A549 (cell line): ENCODE results near the gene PPP3CA. TPM values are rescaled to one million over a fixed set of nuclear protein-coding genes. Genes with fewer than 3 reads are reported as not detected.
A peak's percentile ranks its signal among the peaks of the same experiment; 100 is the strongest.

Source experiments
- ATAC-seq, 2 experiments: fragments of 200-7000 bp in 1 of 2; fragments of >200 bp in 1 of 2; cut with Nextera tagmentation in 1 of 2; cut with Tn5 transposase in 1 of 2; 3 replicates each; pipeline versions ENCODE4 v1.8.0 to v1.9.1; 2018 to 2020; ENCODE audit warnings: mild to moderate bottlenecking in 1 of 2, moderate library complexity in 1 of 2
- CTCF ChIA-PET: fragments of 300-600 bp; sonication (Branson Sonifier 250); formaldehyde crosslinking; extraction: SDS; loops from one replicate; lab custom pipeline; 2021; ENCODE audit warnings: antibody characterized with exemption, inconsistent platforms; lab: Yijun Ruan, JAX
- POLR2A ChIA-PET: fragments of 350-600 bp; formaldehyde crosslinking; extraction: SDS; loops from one replicate; lab custom pipeline; 2021; ENCODE audit warnings: antibody characterized with exemption, inconsistent platforms; lab: Yijun Ruan, JAX
- DNase-seq, 2 experiments: peaks; one replicate each; pipeline versions ENCODE4 v3.0.0 to v3.0.0-alpha.2; 2011 to 2016; ENCODE audit warnings: low read depth in 1 of 2, low spot score in 1 of 2
- FAIRE-seq: peaks from 2 replicates; lab custom pipeline; 2011; peaks lifted over from hg19 to GRCh38; lab: Jason Lieb, UNC
- H3K27ac ChIP-seq, 2 experiments: fragments of >200 bp; sonication (Bioruptor Twin); formaldehyde crosslinking; 3 replicates each; pipeline ENCODE4 v1.5.1; 2016 to 2017
- H3K4me1 ChIP-seq: fragments of >200 bp; sonication (Bioruptor Twin); formaldehyde crosslinking; 3 replicates; pipeline ENCODE4 v1.6.1; 2016
- H3K4me2 ChIP-seq: fragments of >200 bp; sonication (Bioruptor Twin); formaldehyde crosslinking; 3 replicates; pipeline ENCODE4 v1.6.1; 2016
- H3K4me3 ChIP-seq: fragments of >200 bp; sonication (Bioruptor Twin); formaldehyde crosslinking; 3 replicates; pipeline ENCODE4 v1.5.1; 2016
- H3K9me3 ChIP-seq: fragments of >200 bp; sonication (Bioruptor Twin); formaldehyde crosslinking; 3 replicates; pipeline ENCODE4 v1.6.1; 2016
- BHLHE40 ChIP-seq: IDR thresholded peaks from 2 replicates; pipeline ENCODE4 v1.6.1; 2012; ENCODE audit warnings: low read depth, low read length, inconsistent platforms
- CBX8 ChIP-seq: fragments of 200-600 bp; sonication (generic); IDR thresholded peaks from 2 replicates; pipeline ENCODE4 v1.6.1; 2016
- CHD4 ChIP-seq: fragments of 200-600 bp; sonication (generic); IDR thresholded peaks from 2 replicates; pipeline ENCODE4 v1.6.1; 2016; ENCODE audit warnings: antibody characterized with exemption, mild to moderate bottlenecking, borderline replicate concordance
- GATA3 ChIP-seq: IDR thresholded peaks from 2 replicates; pipeline ENCODE4 v1.6.1; 2012; ENCODE audit warnings: borderline replicate concordance
- KDM5A ChIP-seq: fragments of 200-600 bp; sonication (generic); IDR thresholded peaks from 2 replicates; pipeline ENCODE4 v1.6.1; 2016; ENCODE audit warnings: antibody characterized with exemption, mild to moderate bottlenecking
- MAZ ChIP-seq: fragments of 150-350 bp; IDR thresholded peaks from 2 replicates; pipeline ENCODE4 v1.6.1; 2014; ENCODE audit warnings: antibody characterized with exemption, low read depth, low read length, borderline replicate concordance
- MYC ChIP-seq: IDR thresholded peaks from 2 replicates; pipeline ENCODE4 v1.6.1; 2012; ENCODE audit warnings: mild to moderate bottlenecking, inconsistent platforms, low read length, improper control_type of control experiment, borderline replicate concordance
- NR3C1 ChIP-seq: fragments of >200 bp; sonication (Bioruptor Twin); formaldehyde crosslinking; IDR thresholded peaks from 3 replicates; pipeline ENCODE4 v1.6.1; 2017
- POLR2A ChIP-seq: IDR thresholded peaks from 2 replicates; pipeline ENCODE4 v1.6.1; 2012; ENCODE audit warnings: mild to moderate bottlenecking, low read length
- RAD21 ChIP-seq, 2 experiments: fragments of >200 bp in 1 of 2; sonication (Bioruptor Twin) in 1 of 2; formaldehyde crosslinking in 1 of 2; IDR thresholded peaks in 1 of 2; conservative IDR thresholded peaks in 1 of 2; 2 replicates in 1 of 2; 3 replicates in 1 of 2; pipeline ENCODE4 v1.6.1; 2012 to 2018; ENCODE audit warnings: inconsistent platforms in 1 of 2
- TFCP2L1 ChIP-seq: fragments of 250-450 bp; sonication (Bioruptor Pico); IDR thresholded peaks from 2 replicates; pipeline ENCODE4 v1.5.0; 2021; ENCODE audit warnings: mild to moderate bottlenecking
- ZNF302 ChIP-seq: fragments of 250-450 bp; sonication (Bioruptor Pico); IDR thresholded peaks from 2 replicates; pipeline ENCODE4 v1.9.0; 2021; ENCODE audit warnings: inconsistent platforms, mild to moderate bottlenecking, moderate library complexity
- WGBS: methylation state at CpG from one replicate; pipeline ENCODE4 v1.1.6; 2017; ENCODE audit errors: missing lambda C conversion rate; 5-methylcytosine and 5-hydroxymethylcytosine counted together
- polyA plus RNA-seq, 4 experiments: library from polyadenylated mRNA; depleted of rRNA in 3 of 4; stranded (reverse); fragments of >200 nt; fragmentation: RNase III in 1 of 4; extraction: RNeasy Plus Mini Kit Qiagen cat#74134 plus additional on column Dnase treatment in 1 of 4; gene quantifications; 2 replicates in 3 of 4; 3 replicates in 1 of 4; pipeline ENCODE4 v1.2.3, GENCODE V29; 2011 to 2017
- TF ChIP-seq, protein P1 (sequence below): fragments of >200 bp; sonication (Bioruptor Twin); formaldehyde crosslinking; IDR thresholded peaks from 3 replicates; pipeline ENCODE4 v1.5.1; 2016
- TF ChIP-seq, protein P2 (sequence below): fragments of >200 bp; sonication (Bioruptor Twin); formaldehyde crosslinking; IDR thresholded peaks from 2 replicates; pipeline ENCODE4 v1.6.1; 2016
- TF ChIP-seq, protein P3 (sequence below): fragments of 250-450 bp; sonication (Bioruptor Pico); IDR thresholded peaks from 2 replicates; pipeline ENCODE4 v1.5.0; 2020; ENCODE audit warnings: low read depth, mild to moderate bottlenecking, moderate library complexity
- TF ChIP-seq, protein P4 (sequence below): IDR thresholded peaks from 2 replicates; pipeline ENCODE4 v1.6.1; 2012

The PPP3CA gene
- polyA plus RNA-seq, 2 of the 4 experiments (the other 2 are of a cell fraction): 21.4 to 42.4 TPM

DNA sequence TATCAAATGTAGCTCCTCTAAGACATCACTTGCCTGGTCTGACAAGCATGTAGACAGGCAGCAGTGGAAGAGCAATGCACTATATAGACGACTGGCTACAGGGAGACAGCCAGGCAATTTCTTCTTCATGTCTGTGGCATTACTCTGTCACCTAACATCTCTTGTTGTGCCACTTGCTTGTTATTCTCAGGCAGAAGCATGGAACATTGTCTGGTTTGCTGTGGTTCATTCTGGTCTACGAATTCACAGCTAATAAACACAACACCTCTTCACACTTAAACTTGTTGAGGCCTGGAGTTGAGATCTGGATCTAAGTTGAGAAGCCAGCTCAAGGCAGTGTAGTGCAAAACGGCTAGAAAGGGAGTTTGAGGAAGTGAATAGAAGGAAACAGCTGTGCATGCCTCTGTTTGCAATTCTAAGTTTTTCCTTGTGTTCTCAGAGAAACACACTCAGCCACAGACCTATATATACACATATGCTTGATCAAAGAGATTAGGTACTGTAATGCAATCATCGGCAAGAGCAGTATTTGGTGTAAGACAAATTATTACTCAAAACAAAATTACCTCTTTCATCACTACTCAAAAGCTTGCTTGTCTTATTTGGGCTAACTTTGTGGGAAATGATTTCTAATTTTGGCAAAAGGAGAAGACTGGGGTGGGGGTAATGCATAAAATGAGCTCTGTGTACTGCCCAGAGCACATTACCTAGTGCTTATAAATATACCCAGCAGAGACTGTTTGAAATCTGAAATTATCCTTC lies 243.8 kb downstream of the PPP3CA start:
- Histone ChIP-seq H3K4me2 (no peak overlapping the region; the same call in 2 of the 3 replicates), H3K27ac (no peak overlapping the region), H3K4me3 (no peak overlapping the region), H3K4me1 (peaks cover 27% of the 10 kb centered on the region), H3K9me3 (no peaks in the 10 kb centered on the region)
- ATAC-seq (peak in 1 of 2 experiments; percentile 68; a peak in 3 of 6 replicates), DNase-seq (no peak), FAIRE-seq (no peak)
- ChIA-PET CTCF (no interaction called here), POLR2A (no interaction called here)
- WGBS: 49% methylated on average over 4 of the region's 4 CpGs
- TF ChIP-seq, protein P1, sequence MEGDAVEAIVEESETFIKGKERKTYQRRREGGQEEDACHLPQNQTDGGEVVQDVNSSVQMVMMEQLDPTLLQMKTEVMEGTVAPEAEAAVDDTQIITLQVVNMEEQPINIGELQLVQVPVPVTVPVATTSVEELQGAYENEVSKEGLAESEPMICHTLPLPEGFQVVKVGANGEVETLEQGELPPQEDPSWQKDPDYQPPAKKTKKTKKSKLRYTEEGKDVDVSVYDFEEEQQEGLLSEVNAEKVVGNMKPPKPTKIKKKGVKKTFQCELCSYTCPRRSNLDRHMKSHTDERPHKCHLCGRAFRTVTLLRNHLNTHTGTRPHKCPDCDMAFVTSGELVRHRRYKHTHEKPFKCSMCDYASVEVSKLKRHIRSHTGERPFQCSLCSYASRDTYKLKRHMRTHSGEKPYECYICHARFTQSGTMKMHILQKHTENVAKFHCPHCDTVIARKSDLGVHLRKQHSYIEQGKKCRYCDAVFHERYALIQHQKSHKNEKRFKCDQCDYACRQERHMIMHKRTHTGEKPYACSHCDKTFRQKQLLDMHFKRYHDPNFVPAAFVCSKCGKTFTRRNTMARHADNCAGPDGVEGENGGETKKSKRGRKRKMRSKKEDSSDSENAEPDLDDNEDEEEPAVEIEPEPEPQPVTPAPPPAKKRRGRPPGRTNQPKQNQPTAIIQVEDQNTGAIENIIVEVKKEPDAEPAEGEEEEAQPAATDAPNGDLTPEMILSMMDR: no peak
- TF ChIP-seq BHLHE40: no peak
- no peak for TF ChIP-seq ZNF302 (CRISPR knock-in tag)
- no peak for TF ChIP-seq GATA3
- TF ChIP-seq, protein P2, sequence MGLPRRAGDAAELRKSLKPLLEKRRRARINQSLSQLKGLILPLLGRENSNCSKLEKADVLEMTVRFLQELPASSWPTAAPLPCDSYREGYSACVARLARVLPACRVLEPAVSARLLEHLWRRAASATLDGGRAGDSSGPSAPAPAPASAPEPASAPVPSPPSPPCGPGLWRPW: no peak
- no peak for TF ChIP-seq NR3C1
- TF ChIP-seq RAD21 (conservative IDR thresholded peaks at IDR 0.05 in 1 of 2, IDR thresholded peaks at IDR 0.05 in 1 of 2): no peak
- TF ChIP-seq, protein P3, sequence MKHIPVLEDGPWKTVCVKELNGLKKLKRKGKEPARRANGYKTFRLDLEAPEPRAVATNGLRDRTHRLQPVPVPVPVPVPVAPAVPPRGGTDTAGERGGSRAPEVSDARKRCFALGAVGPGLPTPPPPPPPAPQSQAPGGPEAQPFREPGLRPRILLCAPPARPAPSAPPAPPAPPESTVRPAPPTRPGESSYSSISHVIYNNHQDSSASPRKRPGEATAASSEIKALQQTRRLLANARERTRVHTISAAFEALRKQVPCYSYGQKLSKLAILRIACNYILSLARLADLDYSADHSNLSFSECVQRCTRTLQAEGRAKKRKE (CRISPR knock-in tag): no peak
- TF ChIP-seq MYC: no peak
- TF ChIP-seq, protein P4, sequence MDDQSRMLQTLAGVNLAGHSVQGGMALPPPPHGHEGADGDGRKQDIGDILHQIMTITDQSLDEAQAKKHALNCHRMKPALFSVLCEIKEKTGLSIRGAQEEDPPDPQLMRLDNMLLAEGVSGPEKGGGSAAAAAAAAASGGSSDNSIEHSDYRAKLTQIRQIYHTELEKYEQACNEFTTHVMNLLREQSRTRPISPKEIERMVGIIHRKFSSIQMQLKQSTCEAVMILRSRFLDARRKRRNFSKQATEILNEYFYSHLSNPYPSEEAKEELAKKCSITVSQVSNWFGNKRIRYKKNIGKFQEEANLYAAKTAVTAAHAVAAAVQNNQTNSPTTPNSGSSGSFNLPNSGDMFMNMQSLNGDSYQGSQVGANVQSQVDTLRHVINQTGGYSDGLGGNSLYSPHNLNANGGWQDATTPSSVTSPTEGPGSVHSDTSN: no peak
- TF ChIP-seq POLR2A: no peak

DNA sequence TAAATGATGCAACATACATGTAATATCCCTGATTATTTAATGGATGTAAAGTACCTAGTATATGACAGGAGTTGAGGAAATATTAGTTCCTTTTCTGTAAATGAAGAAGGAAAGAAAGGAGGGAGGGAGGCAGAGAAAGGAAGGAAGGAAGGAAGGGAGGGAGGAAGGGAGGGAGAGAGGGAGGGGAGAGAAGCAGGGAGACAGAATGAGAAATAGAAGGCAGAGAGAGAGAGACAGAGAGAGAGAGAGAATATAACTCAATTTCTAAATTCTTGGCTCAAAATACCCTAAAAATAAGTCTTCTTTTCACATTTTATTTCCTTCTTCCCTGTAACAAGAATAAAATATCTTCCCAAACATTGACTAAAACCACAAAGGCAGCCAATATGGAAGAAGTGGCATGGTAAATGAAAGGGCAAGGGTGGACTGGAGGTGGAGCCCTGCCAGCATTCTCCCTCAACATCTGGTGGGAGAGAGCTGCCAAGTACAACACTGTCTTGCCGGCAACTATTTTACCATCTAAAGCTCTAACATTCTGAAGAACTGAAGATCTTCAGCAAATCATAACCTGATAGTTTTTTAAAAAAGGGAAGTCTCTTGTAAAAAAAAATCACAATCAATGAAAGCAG lies 245.1 kb downstream of the PPP3CA start:
- Histone ChIP-seq H3K27ac (no peak overlapping the region), H3K4me3 (no peak overlapping the region), H3K4me1 (peaks cover 27% of the 10 kb centered on the region), H3K4me2 (peak overlapping the region; percentile 1; the same call in 1 of the 3 replicates), H3K9me3 (no peaks in the 10 kb centered on the region)
- 56% methylated on average over 1 of the region's 1 CpG for WGBS
- ATAC-seq: peak in 1 of 2 experiments; percentile 32; a peak in 1 of 6 replicates
- ChIA-PET POLR2A (no interaction called here), CTCF (no interaction called here)
- no peak for FAIRE-seq
- TF ChIP-seq TFCP2L1 (CRISPR knock-in tag): no peak
- DNase-seq: no peak

DNA sequence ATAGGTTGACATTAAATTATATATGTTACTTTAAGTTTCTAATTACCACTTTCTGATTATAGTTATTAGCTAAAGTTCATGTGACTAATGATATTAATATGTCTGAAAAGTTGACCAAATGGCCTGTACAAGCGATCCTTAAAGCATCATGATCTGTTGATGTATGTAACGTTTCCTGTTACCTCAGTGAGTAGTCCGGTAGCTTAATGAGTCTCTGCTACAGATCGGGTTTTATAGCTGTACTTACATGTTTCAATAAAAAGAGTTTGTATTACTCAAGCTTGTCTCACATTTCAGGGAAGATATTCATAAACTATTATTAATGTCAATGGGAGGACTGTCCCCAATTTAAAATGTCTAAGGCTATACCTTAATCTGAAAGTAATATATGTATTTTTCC lies 246.3 kb downstream of the PPP3CA start:
- CTCF ChIA-PET: no interaction called here
- TF ChIP-seq MAZ (no peak), KDM5A (no peak), CBX8 (no peak), CHD4 (no peak), RAD21 (conservative IDR thresholded peaks at IDR 0.05 in 1 of 2, IDR thresholded peaks at IDR 0.05 in 1 of 2) (no peak)
- DNase-seq (no peak), ATAC-seq (no peak), FAIRE-seq (no peak)
- POLR2A ChIA-PET: no interaction called here
- WGBS: 91% methylated on average over 4 of the region's 4 CpGs
- no peak overlapping the region for H3K27ac ChIP-seq
- H3K4me2 ChIP-seq: no peak overlapping the region
- H3K9me3 ChIP-seq: no peaks in the 10 kb centered on the region
- H3K4me3 ChIP-seq: no peak overlapping the region
- peaks cover 27% of the 10 kb centered on the region for H3K4me1 ChIP-seq
